ENCODE measurements around the gene NT5M.

- TF ChIP-seq SIN3A (IDR thresholded peaks at IDR 0.05; ENCODE audit: low read depth) (no peak), REST (IDR thresholded peaks at IDR 0.05; ENCODE audit: low read depth) (no peak), EGR1 (IDR thresholded peaks at IDR 0.05; ENCODE audit: low read depth) (no peak), ZBTB33 (IDR thresholded peaks at IDR 0.05; ENCODE audit: extremely low read depth, insufficient replicate concordance, low read length) (no peak), CTCF (IDR thresholded peaks at IDR 0.05 in 2 of 3, conservative IDR thresholded peaks at IDR 0.05 in 1 of 3; ENCODE audit: borderline replicate concordance in 1 of 3, insufficient read depth in 1 of 3, low read depth in 2 of 3, low read length in 2 of 3) (no peak), FOSL1 (IDR thresholded peaks at IDR 0.05; ENCODE audit: low read depth) (no peak), TCF7L2 (IDR thresholded peaks at IDR 0.05; ENCODE audit: borderline replicate concordance, extremely low read depth, insufficient read depth, insufficient read length) (no peak)
Observed at GRCh38 chr17:17303847-17304490, 796 bp downstream of the NT5M start.
